ENCODE results near the gene WBP2.
"Not testable (repeated sequence)": the region's sequence is repeated elsewhere in the genome, so short reads cannot be mapped to it uniquely, and the experiment has no call there.

WBP2 gene

GRCh38 chr17:75889454-75889853, 34.3 kb upstream of the WBP2 start:
- no peak for DNase-seq (ENCODE audit: low read depth in 2 of 2)

- DNase-seq (ENCODE audit: low read depth in 2 of 2), result no peak
Measured at GRCh38 chr17:75888484-75888883, 33.3 kb upstream of the WBP2 start.

GRCh38 chr17:75885860-75886259, 30.7 kb upstream of the WBP2 start:
- not testable (repeated sequence) for DNase-seq (ENCODE audit: low read depth in 2 of 2)

GRCh38 chr17:75885431-75885830, 30.3 kb upstream of the WBP2 start:
- DNase-seq (ENCODE audit: low read depth in 2 of 2), result no peak

- DNase-seq (ENCODE audit: low read depth in 2 of 2), result no peak
Measured at GRCh38 chr17:75881678-75882454, 26.7 kb upstream of the WBP2 start.

GRCh38 chr17:75880266-75880665, 25.1 kb upstream of the WBP2 start:
- DNase-seq (ENCODE audit: low read depth in 2 of 2), result no peak

- no peak for DNase-seq (ENCODE audit: low read depth in 2 of 2)
Measured at GRCh38 chr17:75878174-75878998, 23.3 kb upstream of the WBP2 start, which contains the start of gene TRIM47. Gene TRIM47 (minus strand): TSS chr17:75878581. CDS start chr17:75878548, 33 bp downstream.

GRCh38 chr17:75877752-75878173, 22.6 kb upstream of the WBP2 start:
- DNase-seq (ENCODE audit: low read depth in 2 of 2), result peak in 1 of 2 donors; percentile 52

GRCh38 chr17:75876938-75877751, 22.0 kb upstream of the WBP2 start:
- DNase-seq (ENCODE audit: low read depth in 2 of 2), result no peak

- peak; percentile 43 to 58 for DNase-seq (ENCODE audit: low read depth in 2 of 2)
Measured at GRCh38 chr17:75876190-75876937, 21.2 kb upstream of the WBP2 start.

GRCh38 chr17:75875940-75876189, 20.7 kb upstream of the WBP2 start:
- DNase-seq (ENCODE audit: low read depth in 2 of 2), result no peak

- no peak for DNase-seq (ENCODE audit: low read depth in 2 of 2)
Measured at GRCh38 chr17:75875182-75875939, 20.2 kb upstream of the WBP2 start.

- no peak for DNase-seq (ENCODE audit: low read depth in 2 of 2)
Measured at GRCh38 chr17:75874323-75875181, 19.4 kb upstream of the WBP2 start.

- no peak for DNase-seq (ENCODE audit: low read depth in 2 of 2)
Measured at GRCh38 chr17:75873587-75874322, 18.6 kb upstream of the WBP2 start.

- no peak for DNase-seq (ENCODE audit: low read depth in 2 of 2)
Measured at GRCh38 chr17:75872434-75873351, 17.6 kb upstream of the WBP2 start.

- DNase-seq (ENCODE audit: low read depth in 2 of 2), result not testable (repeated sequence)
Measured at GRCh38 chr17:75870228-75870627, 15.1 kb upstream of the WBP2 start.

GRCh38 chr17:75869282-75870141, 14.4 kb upstream of the WBP2 start:
- no peak for DNase-seq (ENCODE audit: low read depth in 2 of 2)
